ENCODE results near the gene CD55. TPM values are rescaled to one million over a fixed set of nuclear protein-coding genes. Genes with fewer than 3 reads are reported as not detected.

Gene CD55
- total RNA-seq, 1 experiment from 2014 or later, result 17.2 TPM

DNA sequence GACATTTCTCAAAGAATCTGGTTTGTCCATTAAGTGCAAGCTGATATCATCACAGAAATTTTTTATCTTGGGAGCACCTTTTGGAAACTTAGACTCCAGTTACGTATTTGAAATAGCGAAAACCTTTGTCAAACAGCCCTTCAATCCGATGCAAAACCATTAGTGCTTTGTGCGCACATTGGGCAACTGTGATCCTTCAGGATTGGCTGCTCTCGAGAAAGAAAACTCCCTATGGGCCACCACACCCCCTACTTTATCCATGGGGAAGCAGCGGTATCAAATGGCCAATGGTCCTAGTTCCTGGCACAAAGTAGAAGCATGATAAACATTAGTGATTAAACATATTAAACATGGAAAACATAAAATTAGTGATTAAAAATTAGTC, 16.0 kb upstream of the CD55 start:
- Mint-ChIP-seq H3K27me3 (ENCODE audit: low read depth) (no peaks in the 10 kb centered on the region; the same call in 1 of the 2 replicates), H3K27ac (no peak overlapping the region), H3K4me3 (no peak overlapping the region), H3K36me3 (peaks cover 18% of the 10 kb centered on the region), H3K9me3 (peaks cover 24% of the 10 kb centered on the region), H3K4me1 (peaks cover 32% of the 10 kb centered on the region)
- CTCF ChIA-PET, result no interaction called here
- DNase-seq (ENCODE audit: low spot score) (no peak), ATAC-seq (no peak)
- POLR2A ChIA-PET, result interaction anchor here (1.7 kb wide), 1 partner anchor 16 kb away, joined by 3 read pairs; no protein-coding TSS in a partner anchor
- TF ChIP-seq, protein P1, sequence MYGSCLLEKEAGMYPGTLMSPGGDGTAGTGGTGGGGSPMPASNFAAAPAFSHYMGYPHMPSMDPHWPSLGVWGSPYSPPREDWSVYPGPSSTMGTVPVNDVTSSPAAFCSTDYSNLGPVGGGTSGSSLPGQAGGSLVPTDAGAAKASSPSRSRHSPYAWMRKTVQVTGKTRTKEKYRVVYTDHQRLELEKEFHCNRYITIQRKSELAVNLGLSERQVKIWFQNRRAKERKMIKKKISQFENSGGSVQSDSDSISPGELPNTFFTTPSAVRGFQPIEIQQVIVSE (CRISPR knock-in tag; IDR thresholded peaks at IDR 0.05; ENCODE audit: borderline replicate concordance), result no peak
- TF ChIP-seq, protein P2, sequence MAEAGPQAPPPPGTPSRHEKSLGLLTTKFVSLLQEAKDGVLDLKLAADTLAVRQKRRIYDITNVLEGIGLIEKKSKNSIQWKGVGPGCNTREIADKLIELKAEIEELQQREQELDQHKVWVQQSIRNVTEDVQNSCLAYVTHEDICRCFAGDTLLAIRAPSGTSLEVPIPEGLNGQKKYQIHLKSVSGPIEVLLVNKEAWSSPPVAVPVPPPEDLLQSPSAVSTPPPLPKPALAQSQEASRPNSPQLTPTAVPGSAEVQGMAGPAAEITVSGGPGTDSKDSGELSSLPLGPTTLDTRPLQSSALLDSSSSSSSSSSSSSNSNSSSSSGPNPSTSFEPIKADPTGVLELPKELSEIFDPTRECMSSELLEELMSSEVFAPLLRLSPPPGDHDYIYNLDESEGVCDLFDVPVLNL (CRISPR knock-in tag; IDR thresholded peaks at IDR 0.05; ENCODE audit: borderline replicate concordance, low read depth), result no peak
- no peak for TF ChIP-seq MYBL2 (CRISPR knock-in tag; IDR thresholded peaks at IDR 0.05)
- TF ChIP-seq, protein P3, sequence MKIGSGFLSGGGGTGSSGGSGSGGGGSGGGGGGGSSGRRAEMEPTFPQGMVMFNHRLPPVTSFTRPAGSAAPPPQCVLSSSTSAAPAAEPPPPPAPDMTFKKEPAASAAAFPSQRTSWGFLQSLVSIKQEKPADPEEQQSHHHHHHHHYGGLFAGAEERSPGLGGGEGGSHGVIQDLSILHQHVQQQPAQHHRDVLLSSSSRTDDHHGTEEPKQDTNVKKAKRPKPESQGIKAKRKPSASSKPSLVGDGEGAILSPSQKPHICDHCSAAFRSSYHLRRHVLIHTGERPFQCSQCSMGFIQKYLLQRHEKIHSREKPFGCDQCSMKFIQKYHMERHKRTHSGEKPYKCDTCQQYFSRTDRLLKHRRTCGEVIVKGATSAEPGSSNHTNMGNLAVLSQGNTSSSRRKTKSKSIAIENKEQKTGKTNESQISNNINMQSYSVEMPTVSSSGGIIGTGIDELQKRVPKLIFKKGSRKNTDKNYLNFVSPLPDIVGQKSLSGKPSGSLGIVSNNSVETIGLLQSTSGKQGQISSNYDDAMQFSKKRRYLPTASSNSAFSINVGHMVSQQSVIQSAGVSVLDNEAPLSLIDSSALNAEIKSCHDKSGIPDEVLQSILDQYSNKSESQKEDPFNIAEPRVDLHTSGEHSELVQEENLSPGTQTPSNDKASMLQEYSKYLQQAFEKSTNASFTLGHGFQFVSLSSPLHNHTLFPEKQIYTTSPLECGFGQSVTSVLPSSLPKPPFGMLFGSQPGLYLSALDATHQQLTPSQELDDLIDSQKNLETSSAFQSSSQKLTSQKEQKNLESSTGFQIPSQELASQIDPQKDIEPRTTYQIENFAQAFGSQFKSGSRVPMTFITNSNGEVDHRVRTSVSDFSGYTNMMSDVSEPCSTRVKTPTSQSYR (CRISPR knock-in tag; IDR thresholded peaks at IDR 0.05), result no peak
- TF ChIP-seq, protein P4, sequence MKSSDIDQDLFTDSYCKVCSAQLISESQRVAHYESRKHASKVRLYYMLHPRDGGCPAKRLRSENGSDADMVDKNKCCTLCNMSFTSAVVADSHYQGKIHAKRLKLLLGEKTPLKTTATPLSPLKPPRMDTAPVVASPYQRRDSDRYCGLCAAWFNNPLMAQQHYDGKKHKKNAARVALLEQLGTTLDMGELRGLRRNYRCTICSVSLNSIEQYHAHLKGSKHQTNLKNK (CRISPR knock-in tag; IDR thresholded peaks at IDR 0.05), result no peak
- TF ChIP-seq, protein P5, sequence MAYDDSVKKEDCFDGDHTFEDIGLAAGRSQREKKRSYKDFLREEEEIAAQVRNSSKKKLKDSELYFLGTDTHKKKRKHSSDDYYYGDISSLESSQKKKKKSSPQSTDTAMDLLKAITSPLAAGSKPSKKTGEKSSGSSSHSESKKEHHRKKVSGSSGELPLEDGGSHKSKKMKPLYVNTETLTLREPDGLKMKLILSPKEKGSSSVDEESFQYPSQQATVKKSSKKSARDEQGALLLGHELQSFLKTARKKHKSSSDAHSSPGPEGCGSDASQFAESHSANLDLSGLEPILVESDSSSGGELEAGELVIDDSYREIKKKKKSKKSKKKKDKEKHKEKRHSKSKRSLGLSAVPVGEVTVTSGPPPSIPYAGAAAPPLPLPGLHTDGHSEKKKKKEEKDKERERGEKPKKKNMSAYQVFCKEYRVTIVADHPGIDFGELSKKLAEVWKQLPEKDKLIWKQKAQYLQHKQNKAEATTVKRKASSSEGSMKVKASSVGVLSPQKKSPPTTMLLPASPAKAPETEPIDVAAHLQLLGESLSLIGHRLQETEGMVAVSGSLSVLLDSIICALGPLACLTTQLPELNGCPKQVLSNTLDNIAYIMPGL (CRISPR knock-in tag; IDR thresholded peaks at IDR 0.05), result no peak
- TF ChIP-seq GABPB1 (CRISPR knock-in tag; IDR thresholded peaks at IDR 0.05), result no peak
- TF ChIP-seq, protein P6, sequence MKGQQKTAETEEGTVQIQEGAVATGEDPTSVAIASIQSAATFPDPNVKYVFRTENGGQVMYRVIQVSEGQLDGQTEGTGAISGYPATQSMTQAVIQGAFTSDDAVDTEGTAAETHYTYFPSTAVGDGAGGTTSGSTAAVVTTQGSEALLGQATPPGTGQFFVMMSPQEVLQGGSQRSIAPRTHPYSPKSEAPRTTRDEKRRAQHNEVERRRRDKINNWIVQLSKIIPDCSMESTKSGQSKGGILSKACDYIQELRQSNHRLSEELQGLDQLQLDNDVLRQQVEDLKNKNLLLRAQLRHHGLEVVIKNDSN (CRISPR knock-in tag; IDR thresholded peaks at IDR 0.05), result no peak
- TF ChIP-seq, protein P7, sequence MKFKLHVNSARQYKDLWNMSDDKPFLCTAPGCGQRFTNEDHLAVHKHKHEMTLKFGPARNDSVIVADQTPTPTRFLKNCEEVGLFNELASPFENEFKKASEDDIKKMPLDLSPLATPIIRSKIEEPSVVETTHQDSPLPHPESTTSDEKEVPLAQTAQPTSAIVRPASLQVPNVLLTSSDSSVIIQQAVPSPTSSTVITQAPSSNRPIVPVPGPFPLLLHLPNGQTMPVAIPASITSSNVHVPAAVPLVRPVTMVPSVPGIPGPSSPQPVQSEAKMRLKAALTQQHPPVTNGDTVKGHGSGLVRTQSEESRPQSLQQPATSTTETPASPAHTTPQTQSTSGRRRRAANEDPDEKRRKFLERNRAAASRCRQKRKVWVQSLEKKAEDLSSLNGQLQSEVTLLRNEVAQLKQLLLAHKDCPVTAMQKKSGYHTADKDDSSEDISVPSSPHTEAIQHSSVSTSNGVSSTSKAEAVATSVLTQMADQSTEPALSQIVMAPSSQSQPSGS (CRISPR knock-in tag; IDR thresholded peaks at IDR 0.05; ENCODE audit: borderline replicate concordance, low read depth), result no peak
- TF ChIP-seq, protein P8, sequence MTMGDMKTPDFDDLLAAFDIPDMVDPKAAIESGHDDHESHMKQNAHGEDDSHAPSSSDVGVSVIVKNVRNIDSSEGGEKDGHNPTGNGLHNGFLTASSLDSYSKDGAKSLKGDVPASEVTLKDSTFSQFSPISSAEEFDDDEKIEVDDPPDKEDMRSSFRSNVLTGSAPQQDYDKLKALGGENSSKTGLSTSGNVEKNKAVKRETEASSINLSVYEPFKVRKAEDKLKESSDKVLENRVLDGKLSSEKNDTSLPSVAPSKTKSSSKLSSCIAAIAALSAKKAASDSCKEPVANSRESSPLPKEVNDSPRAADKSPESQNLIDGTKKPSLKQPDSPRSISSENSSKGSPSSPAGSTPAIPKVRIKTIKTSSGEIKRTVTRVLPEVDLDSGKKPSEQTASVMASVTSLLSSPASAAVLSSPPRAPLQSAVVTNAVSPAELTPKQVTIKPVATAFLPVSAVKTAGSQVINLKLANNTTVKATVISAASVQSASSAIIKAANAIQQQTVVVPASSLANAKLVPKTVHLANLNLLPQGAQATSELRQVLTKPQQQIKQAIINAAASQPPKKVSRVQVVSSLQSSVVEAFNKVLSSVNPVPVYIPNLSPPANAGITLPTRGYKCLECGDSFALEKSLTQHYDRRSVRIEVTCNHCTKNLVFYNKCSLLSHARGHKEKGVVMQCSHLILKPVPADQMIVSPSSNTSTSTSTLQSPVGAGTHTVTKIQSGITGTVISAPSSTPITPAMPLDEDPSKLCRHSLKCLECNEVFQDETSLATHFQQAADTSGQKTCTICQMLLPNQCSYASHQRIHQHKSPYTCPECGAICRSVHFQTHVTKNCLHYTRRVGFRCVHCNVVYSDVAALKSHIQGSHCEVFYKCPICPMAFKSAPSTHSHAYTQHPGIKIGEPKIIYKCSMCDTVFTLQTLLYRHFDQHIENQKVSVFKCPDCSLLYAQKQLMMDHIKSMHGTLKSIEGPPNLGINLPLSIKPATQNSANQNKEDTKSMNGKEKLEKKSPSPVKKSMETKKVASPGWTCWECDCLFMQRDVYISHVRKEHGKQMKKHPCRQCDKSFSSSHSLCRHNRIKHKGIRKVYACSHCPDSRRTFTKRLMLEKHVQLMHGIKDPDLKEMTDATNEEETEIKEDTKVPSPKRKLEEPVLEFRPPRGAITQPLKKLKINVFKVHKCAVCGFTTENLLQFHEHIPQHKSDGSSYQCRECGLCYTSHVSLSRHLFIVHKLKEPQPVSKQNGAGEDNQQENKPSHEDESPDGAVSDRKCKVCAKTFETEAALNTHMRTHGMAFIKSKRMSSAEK (CRISPR knock-in tag; IDR thresholded peaks at IDR 0.05; ENCODE audit: borderline replicate concordance), result no peak
- no peak for TF ChIP-seq ZNF317 (CRISPR knock-in tag; IDR thresholded peaks at IDR 0.05; ENCODE audit: borderline replicate concordance, low read depth)
- TF ChIP-seq ZBTB21 (CRISPR knock-in tag; IDR thresholded peaks at IDR 0.05; ENCODE audit: borderline replicate concordance), result no peak
- TF ChIP-seq TEAD1 (CRISPR knock-in tag; IDR thresholded peaks at IDR 0.05), result no peak
- no peak for TF ChIP-seq TP53 (CRISPR knock-in tag; IDR thresholded peaks at IDR 0.05)

Data from WTC11 (cell line).